HUES64 (cell line): ENCODE data around the gene SSBP2.
"Not testable (repeated sequence)": the region's sequence is repeated elsewhere in the genome, so short reads cannot be mapped to it uniquely, and the experiment has no call there.

Experiments
- H3K27ac ChIP-seq: 2 replicates; pipeline ENCODE4 v1.7.0; 2013; ENCODE audit warnings: low read depth, low read length, inconsistent platforms
- H3K27me3 ChIP-seq: 2 replicates; pipeline ENCODE4 v1.6.1; 2013; ENCODE audit warnings: mild to moderate bottlenecking, low read length; ENCODE audit not compliant: insufficient read depth
- H3K36me3 ChIP-seq: 2 replicates; pipeline ENCODE4 v1.6.1; 2013; ENCODE audit warnings: mild to moderate bottlenecking, low read length; ENCODE audit not compliant: insufficient read depth
- H3K4me1 ChIP-seq: 2 replicates; pipeline ENCODE4 v1.6.1; 2013; ENCODE audit warnings: mild to moderate bottlenecking, low read length, moderate library complexity; ENCODE audit not compliant: insufficient read depth
- H3K4me3 ChIP-seq: 2 replicates; pipeline ENCODE4 v1.5.1; 2013; ENCODE audit warnings: mild to moderate bottlenecking, low read length, moderate library complexity
- H3K9ac ChIP-seq: 2 replicates; pipeline ENCODE4 v1.6.1; 2013; ENCODE audit warnings: mild to moderate bottlenecking, low read depth, low read length
- H3K9me3 ChIP-seq: 2 replicates; pipeline ENCODE4 v1.6.1; 2013; ENCODE audit warnings: low read depth, low read length; ENCODE audit not compliant: insufficient read depth
- WGBS: fragments of 150-250, 120-280 bp; methylation state at CpG from one replicate; pipeline ENCODE4 v1.1.7; 2013; ENCODE audit warnings: missing lambda C conversion rate; 5-methylcytosine and 5-hydroxymethylcytosine counted together

Gene SSBP2

GRCh38 chr5:81592085-81592484 lies 158.8 kb downstream of the SSBP2 start:
- H3K4me3 ChIP-seq, H3K36me3 ChIP-seq, H3K27me3 ChIP-seq, H3K9ac ChIP-seq, H3K27ac ChIP-seq: not testable (repeated sequence)
- WGBS = 96% methylated on average over 7 of the region's 10 CpGs
- H3K4me1 ChIP-seq = peaks cover 11% of the 10 kb centered on the region; the same call in 1 of the 2 replicates
- peaks cover 13% of the 10 kb centered on the region for H3K9me3 ChIP-seq

GRCh38 chr5:81590498-81591384 lies 160.2 kb downstream of the SSBP2 start:
- peak overlapping the region; percentile 42; the same call in 1 of the 2 replicates for H3K27ac ChIP-seq
- H3K4me3 ChIP-seq = no peak overlapping the region
- WGBS = 76% methylated on average over 6 of the region's 6 CpGs
- H3K9ac ChIP-seq = no peak overlapping the region
- H3K27me3 ChIP-seq = no peaks in the 10 kb centered on the region
- H3K36me3 ChIP-seq = 0 out of 2 replicates have a peak, but pooled peaks cover 2% of the 10 kb centered on the region
- peaks cover 13% of the 10 kb centered on the region for H3K9me3 ChIP-seq
- H3K4me1 ChIP-seq = peaks cover 11% of the 10 kb centered on the region; the same call in 1 of the 2 replicates

GRCh38 chr5:81579262-81579924 lies 171.5 kb downstream of the SSBP2 start:
- no peak overlapping the region for H3K4me3 ChIP-seq
- H3K27me3 ChIP-seq = no peaks in the 10 kb centered on the region
- H3K27ac ChIP-seq = no peak overlapping the region
- 83% methylated on average over 1 of the region's 1 CpG for WGBS
- no peaks in the 10 kb centered on the region for H3K4me1 ChIP-seq
- H3K9ac ChIP-seq = no peak overlapping the region
- H3K36me3 ChIP-seq = no peaks in the 10 kb centered on the region
- H3K9me3 ChIP-seq = no peaks in the 10 kb centered on the region

- no peak overlapping the region for H3K27ac ChIP-seq
- 100% methylated on average over 1 of the region's 3 CpGs for WGBS
- H3K9ac ChIP-seq = no peak overlapping the region
Observed at GRCh38 chr5:81577091-81577490, 173.8 kb downstream of the SSBP2 start.

GRCh38 chr5:81575924-81576323 lies 175.0 kb downstream of the SSBP2 start:
- WGBS = 100% methylated on average over 1 of the region's 1 CpG

More at GRCh38 chr5:81577091-81577490, 173.8 kb downstream of the SSBP2 start:
- Histone ChIP-seq H3K4me3 (no peak overlapping the region), H3K36me3 (no peaks in the 10 kb centered on the region), H3K4me1 (no peaks in the 10 kb centered on the region), H3K27me3 (no peaks in the 10 kb centered on the region), H3K9me3 (no peaks in the 10 kb centered on the region)

GRCh38 chr5:81572201-81572600 lies 178.7 kb downstream of the SSBP2 start:
- H3K9ac ChIP-seq = no peak overlapping the region
- H3K36me3 ChIP-seq = 0 out of 2 replicates have a peak, but pooled peaks cover 5% of the 10 kb centered on the region
- H3K4me3 ChIP-seq = no peak overlapping the region
- no peaks in the 10 kb centered on the region for H3K4me1 ChIP-seq
- no peaks in the 10 kb centered on the region for H3K27me3 ChIP-seq
- H3K27ac ChIP-seq = no peak overlapping the region
- H3K9me3 ChIP-seq = 0 out of 2 replicates have a peak, but pooled peaks cover 5% of the 10 kb centered on the region

More at GRCh38 chr5:81575924-81576323, 175.0 kb downstream of the SSBP2 start:
- no peak overlapping the region for H3K4me3 ChIP-seq
- H3K36me3 ChIP-seq = no peaks in the 10 kb centered on the region
- H3K27ac ChIP-seq = no peak overlapping the region
- no peaks in the 10 kb centered on the region for H3K27me3 ChIP-seq
- no peaks in the 10 kb centered on the region for H3K9me3 ChIP-seq
- H3K4me1 ChIP-seq = no peaks in the 10 kb centered on the region
- H3K9ac ChIP-seq = no peak overlapping the region

GRCh38 chr5:81558188-81558587 lies 192.7 kb downstream of the SSBP2 start:
- Histone ChIP-seq H3K4me3 (no peak overlapping the region), H3K36me3 (no peaks in the 10 kb centered on the region), H3K9me3 (no peaks in the 10 kb centered on the region), H3K4me1 (peaks cover 6% of the 10 kb centered on the region; the same call in 1 of the 2 replicates), H3K9ac (no peak overlapping the region), H3K27me3 (no peaks in the 10 kb centered on the region), H3K27ac (no peak overlapping the region)
- 100% methylated on average over 1 of the region's 1 CpG for WGBS

GRCh38 chr5:81556809-81557208 lies 194.1 kb downstream of the SSBP2 start:
- Histone ChIP-seq H3K27ac (no peak overlapping the region), H3K4me1 (peaks cover 6% of the 10 kb centered on the region; the same call in 1 of the 2 replicates), H3K4me3 (no peak overlapping the region), H3K9ac (no peak overlapping the region), H3K27me3 (no peaks in the 10 kb centered on the region), H3K36me3 (no peaks in the 10 kb centered on the region), H3K9me3 (no peaks in the 10 kb centered on the region)

GRCh38 chr5:81555865-81556264 lies 195.0 kb downstream of the SSBP2 start:
- H3K27me3 ChIP-seq = no peaks in the 10 kb centered on the region
- H3K9me3 ChIP-seq = no peaks in the 10 kb centered on the region
- H3K4me3 ChIP-seq = no peak overlapping the region
- no peak overlapping the region for H3K27ac ChIP-seq
- peaks cover 6% of the 10 kb centered on the region; the same call in 1 of the 2 replicates for H3K4me1 ChIP-seq
- no peaks in the 10 kb centered on the region for H3K36me3 ChIP-seq
- H3K9ac ChIP-seq = no peak overlapping the region
- 90% methylated on average over 2 of the region's 2 CpGs for WGBS

GRCh38 chr5:81554647-81555046 lies 196.2 kb downstream of the SSBP2 start:
- H3K9ac ChIP-seq = no peak overlapping the region
- H3K9me3 ChIP-seq = no peaks in the 10 kb centered on the region
- H3K4me3 ChIP-seq = no peak overlapping the region
- peaks cover 3% of the 10 kb centered on the region; the same call in 1 of the 2 replicates for H3K36me3 ChIP-seq
- WGBS = 100% methylated on average over 1 of the region's 1 CpG
- H3K4me1 ChIP-seq = peaks cover 6% of the 10 kb centered on the region; the same call in 1 of the 2 replicates
- no peaks in the 10 kb centered on the region for H3K27me3 ChIP-seq
- H3K27ac ChIP-seq = no peak overlapping the region

GRCh38 chr5:81553567-81554212 lies 197.2 kb downstream of the SSBP2 start:
- no peak overlapping the region for H3K27ac ChIP-seq
- H3K4me1 ChIP-seq = peaks cover 6% of the 10 kb centered on the region; the same call in 1 of the 2 replicates
- peaks cover 3% of the 10 kb centered on the region; the same call in 1 of the 2 replicates for H3K36me3 ChIP-seq
- no peak overlapping the region for H3K4me3 ChIP-seq
- H3K9me3 ChIP-seq = no peaks in the 10 kb centered on the region
- H3K9ac ChIP-seq = no peak overlapping the region
- no CpG with 5 or more reads among the region's 1 CpG for WGBS
- no peaks in the 10 kb centered on the region for H3K27me3 ChIP-seq
